Measurements from ENCODE around the gene GPC5.

Gene GPC5

GRCh38 chr13:92679602-92680001 lies 1281.2 kb downstream of the GPC5 start:
- Histone ChIP-seq H3K9me3 (ENCODE audit: control insufficient read depth, insufficient read depth, low read depth, low read length) (no peaks in the 10 kb centered on the region), H3K27ac (ENCODE audit: extremely low read depth, low read depth, low read length) (no peak overlapping the region), H3K4me3 (ENCODE audit: low read depth, low read length) (no peak overlapping the region), H3K4me1 (ENCODE audit: control insufficient read depth, insufficient read depth, low read length) (no peaks in the 10 kb centered on the region), H3K36me3 (ENCODE audit: control insufficient read depth in 2 of 2, insufficient read depth in 1 of 2, low read length in 2 of 2) (no peaks in the 10 kb centered on the region)
- CTCF ChIA-PET: interaction anchor here (1.1 kb wide), 1 partner anchor 46 kb away, joined by 3 read pairs; no protein-coding TSS in a partner anchor
- TF ChIP-seq ZBTB1 (tag by site-specific recombination; IDR thresholded peaks at IDR 0.05) (no peak), ZNF610 (tag by site-specific recombination; IDR thresholded peaks at IDR 0.05; ENCODE audit: borderline replicate concordance) (no peak)
- POLR2A ChIA-PET: no interaction called here

GRCh38 chr13:92681239-92681638 lies 1282.8 kb downstream of the GPC5 start:
- CTCF ChIA-PET: no interaction called here
- Histone ChIP-seq H3K4me3 (ENCODE audit: low read depth, low read length) (no peak overlapping the region), H3K9me3 (ENCODE audit: control insufficient read depth, insufficient read depth, low read depth, low read length) (no peaks in the 10 kb centered on the region), H3K4me1 (ENCODE audit: control insufficient read depth, insufficient read depth, low read length) (no peaks in the 10 kb centered on the region), H3K36me3 (ENCODE audit: control insufficient read depth in 2 of 2, insufficient read depth in 1 of 2, low read length in 2 of 2) (no peaks in the 10 kb centered on the region), H3K27ac (ENCODE audit: extremely low read depth, low read depth, low read length) (no peak overlapping the region)
- TF ChIP-seq ZNF544 (tag by site-specific recombination; IDR thresholded peaks at IDR 0.05): no peak
- POLR2A ChIA-PET: no interaction called here

GRCh38 chr13:92682832-92683517 lies 1284.6 kb downstream of the GPC5 start:
- POLR2A ChIA-PET: no interaction called here
- Histone ChIP-seq H3K9me3 (ENCODE audit: control insufficient read depth, insufficient read depth, low read depth, low read length) (no peaks in the 10 kb centered on the region), H3K4me1 (ENCODE audit: control insufficient read depth, insufficient read depth, low read length) (no peaks in the 10 kb centered on the region), H3K27ac (ENCODE audit: extremely low read depth, low read depth, low read length) (no peak overlapping the region), H3K4me3 (ENCODE audit: low read depth, low read length) (no peak overlapping the region), H3K36me3 (ENCODE audit: control insufficient read depth in 2 of 2, insufficient read depth in 1 of 2, low read length in 2 of 2) (no peaks in the 10 kb centered on the region)
- CTCF ChIA-PET: no interaction called here
- TF ChIP-seq ZNF701 (tag by site-specific recombination; IDR thresholded peaks at IDR 0.05) (no peak), SP7 (tag by site-specific recombination; IDR thresholded peaks at IDR 0.05) (no peak), ZNF223 (tag by site-specific recombination; IDR thresholded peaks at IDR 0.05) (no peak), ZNF18 (tag by site-specific recombination; IDR thresholded peaks at IDR 0.05) (no peak), ZNF645 (tag by site-specific recombination; IDR thresholded peaks at IDR 0.05) (no peak), ZNF26 (tag by site-specific recombination; IDR thresholded peaks at IDR 0.05) (no peak), ZNF610 (tag by site-specific recombination; IDR thresholded peaks at IDR 0.05; ENCODE audit: borderline replicate concordance) (no peak), FEZF1 (tag by site-specific recombination; IDR thresholded peaks at IDR 0.05) (no peak), KLF17 (tag by site-specific recombination; IDR thresholded peaks at IDR 0.05) (no peak), ZNF302 (tag by site-specific recombination; IDR thresholded peaks at IDR 0.05; ENCODE audit: low read depth) (no peak), ZNF274 (IDR thresholded peaks at IDR 0.05; ENCODE audit: low read length) (no peak), ZNF274 (tag by site-specific recombination; IDR thresholded peaks at IDR 0.05; ENCODE audit: borderline replicate concordance) (no peak), MZF1 (tag by site-specific recombination; IDR thresholded peaks at IDR 0.05; ENCODE audit: borderline replicate concordance) (no peak), KLF9 (tag by site-specific recombination; IDR thresholded peaks at IDR 0.05; ENCODE audit: low read depth) (no peak), ZNF792 (tag by site-specific recombination; IDR thresholded peaks at IDR 0.05) (no peak), ZEB2 (tag by site-specific recombination; IDR thresholded peaks at IDR 0.05) (no peak), SP3 (tag by site-specific recombination; IDR thresholded peaks at IDR 0.05) (no peak), PRDM10 (tag by site-specific recombination; IDR thresholded peaks at IDR 0.05) (no peak)

All from HEK293 (cell line).